ENCODE data around the gene SPN. TPM values are rescaled to one million over a fixed set of nuclear protein-coding genes. Genes with fewer than 3 reads are reported as not detected.

Gene SPN
- total RNA-seq, 1 experiment from 2014 or later = not detected

DNA sequence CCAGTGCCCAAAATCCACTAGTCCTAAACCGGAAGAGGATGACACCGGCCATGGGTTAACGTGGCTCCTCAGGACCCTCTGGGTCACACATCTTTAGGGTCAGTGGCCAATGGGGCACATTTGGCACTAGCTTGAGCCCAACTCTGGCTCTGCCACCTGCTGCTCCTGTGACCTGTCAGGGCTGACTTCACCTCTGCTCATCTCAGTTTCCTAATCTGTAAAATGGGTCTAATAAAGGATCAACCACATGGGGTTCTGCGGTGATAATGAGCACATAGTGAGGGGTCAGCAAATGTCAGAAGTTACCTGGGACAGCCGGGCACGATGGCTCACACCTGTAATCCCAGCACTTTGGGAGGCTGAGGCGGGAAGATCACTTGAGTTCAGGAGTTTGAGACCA is 34.3 kb downstream of the SPN start:
- POLR2A ChIA-PET = no interaction called here
- no peak for DNase-seq
- H3K27me3 ChIP-seq (replicated peaks; ENCODE audit: control insufficient read depth, insufficient read depth, low read length) = no peaks in the 10 kb centered on the region
- H3K4me1 ChIP-seq = 0 out of 2 replicates have a peak, but pooled peaks cover 2% of the 10 kb centered on the region
- no peak overlapping the region for H3K4me3 ChIP-seq (ENCODE audit: low read depth, low read length)
- Mint-ChIP-seq H3K36me3 (ENCODE audit: insufficient read depth, unreplicated experiment) (peaks cover 70% of the 10 kb centered on the region), H3K9me3 (ENCODE audit: unreplicated experiment) (no peaks in the 10 kb centered on the region), H3K27ac (ENCODE audit: unreplicated experiment) (no peak overlapping the region), H3K4me1 (ENCODE audit: low read depth, unreplicated experiment) (no peaks in the 10 kb centered on the region), H3K27me3 (ENCODE audit: insufficient read depth, unreplicated experiment) (no peaks in the 10 kb centered on the region), H3K4me3 (ENCODE audit: unreplicated experiment) (no peak overlapping the region)
- intact Hi-C loops (cut with micrococcal nuclease; ENCODE audit: unreplicated experiment) = no loop called here
- no TSS peak for BruUV-seq (replicated peaks)
- TF ChIP-seq, protein P1, sequence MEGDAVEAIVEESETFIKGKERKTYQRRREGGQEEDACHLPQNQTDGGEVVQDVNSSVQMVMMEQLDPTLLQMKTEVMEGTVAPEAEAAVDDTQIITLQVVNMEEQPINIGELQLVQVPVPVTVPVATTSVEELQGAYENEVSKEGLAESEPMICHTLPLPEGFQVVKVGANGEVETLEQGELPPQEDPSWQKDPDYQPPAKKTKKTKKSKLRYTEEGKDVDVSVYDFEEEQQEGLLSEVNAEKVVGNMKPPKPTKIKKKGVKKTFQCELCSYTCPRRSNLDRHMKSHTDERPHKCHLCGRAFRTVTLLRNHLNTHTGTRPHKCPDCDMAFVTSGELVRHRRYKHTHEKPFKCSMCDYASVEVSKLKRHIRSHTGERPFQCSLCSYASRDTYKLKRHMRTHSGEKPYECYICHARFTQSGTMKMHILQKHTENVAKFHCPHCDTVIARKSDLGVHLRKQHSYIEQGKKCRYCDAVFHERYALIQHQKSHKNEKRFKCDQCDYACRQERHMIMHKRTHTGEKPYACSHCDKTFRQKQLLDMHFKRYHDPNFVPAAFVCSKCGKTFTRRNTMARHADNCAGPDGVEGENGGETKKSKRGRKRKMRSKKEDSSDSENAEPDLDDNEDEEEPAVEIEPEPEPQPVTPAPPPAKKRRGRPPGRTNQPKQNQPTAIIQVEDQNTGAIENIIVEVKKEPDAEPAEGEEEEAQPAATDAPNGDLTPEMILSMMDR (IDR thresholded peaks at IDR 0.05; ENCODE audit: insufficient read depth in 1 of 2, low read depth in 1 of 2, low read length in 1 of 2, severe bottlenecking in 1 of 2, unreplicated experiment in 1 of 2) = no peak
- CTCF ChIA-PET = no interaction called here
- H3K9me3 ChIP-seq = no peaks in the 10 kb centered on the region
- 0 out of 2 replicates have a peak, but pooled peaks cover 1% of the 10 kb centered on the region for H3K36me3 ChIP-seq (ENCODE audit: control insufficient read depth, insufficient read depth, low read length)

DNA sequence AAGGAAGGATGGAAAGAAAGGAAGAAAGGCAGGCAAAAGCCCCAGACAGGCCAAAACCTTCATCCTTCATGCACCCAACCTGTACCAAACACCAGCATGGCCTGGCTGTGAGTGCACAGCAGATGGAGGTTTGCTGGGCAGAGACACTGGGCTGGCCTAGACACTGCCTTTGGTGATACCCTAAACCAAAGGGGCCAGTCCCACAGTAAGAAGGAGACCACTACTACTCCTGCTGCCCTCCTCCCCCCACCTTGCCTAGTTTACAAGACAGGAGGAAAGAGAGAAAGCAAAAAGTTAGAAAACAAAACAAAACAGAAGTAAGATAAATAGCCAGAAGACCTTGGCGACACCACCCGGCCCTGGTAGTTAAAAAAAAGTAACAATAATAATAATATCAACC is 35.0 kb downstream of the SPN start:
- Histone ChIP-seq H3K4me1 (0 out of 2 replicates have a peak, but pooled peaks cover 2% of the 10 kb centered on the region), H3K27me3 (replicated peaks; ENCODE audit: control insufficient read depth, insufficient read depth, low read length) (no peaks in the 10 kb centered on the region), H3K9me3 (no peaks in the 10 kb centered on the region), H3K4me3 (ENCODE audit: low read depth, low read length) (no peak overlapping the region), H3K36me3 (ENCODE audit: control insufficient read depth, insufficient read depth, low read length) (0 out of 2 replicates have a peak, but pooled peaks cover 1% of the 10 kb centered on the region)
- Mint-ChIP-seq H3K27me3 (ENCODE audit: insufficient read depth, unreplicated experiment) (no peaks in the 10 kb centered on the region), H3K4me1 (ENCODE audit: low read depth, unreplicated experiment) (no peaks in the 10 kb centered on the region), H3K27ac (ENCODE audit: unreplicated experiment) (no peak overlapping the region), H3K9me3 (ENCODE audit: unreplicated experiment) (no peaks in the 10 kb centered on the region), H3K4me3 (ENCODE audit: unreplicated experiment) (no peak overlapping the region), H3K36me3 (ENCODE audit: insufficient read depth, unreplicated experiment) (peaks cover 67% of the 10 kb centered on the region)
- ChIA-PET POLR2A (interaction anchor here (0.6 kb wide), 1 partner anchor 18 kb away, joined by 6 read pairs; no protein-coding TSS in a partner anchor), CTCF (interaction anchor here (0.9 to 1.6 kb wide), 2 partner anchors 106 to 118 kb away, joined by 3 to 4 read pairs; partner anchors contain the start of gene PAGR1)
- TF ChIP-seq, protein P1 (IDR thresholded peaks at IDR 0.05; ENCODE audit: insufficient read depth in 1 of 2, low read depth in 1 of 2, low read length in 1 of 2, severe bottlenecking in 1 of 2, unreplicated experiment in 1 of 2) = no peak
- DNase-seq = no peak
- BruUV-seq (replicated peaks) = TSS peak; percentile 89
- intact Hi-C loops (cut with micrococcal nuclease; ENCODE audit: unreplicated experiment) = no loop called here

DNA sequence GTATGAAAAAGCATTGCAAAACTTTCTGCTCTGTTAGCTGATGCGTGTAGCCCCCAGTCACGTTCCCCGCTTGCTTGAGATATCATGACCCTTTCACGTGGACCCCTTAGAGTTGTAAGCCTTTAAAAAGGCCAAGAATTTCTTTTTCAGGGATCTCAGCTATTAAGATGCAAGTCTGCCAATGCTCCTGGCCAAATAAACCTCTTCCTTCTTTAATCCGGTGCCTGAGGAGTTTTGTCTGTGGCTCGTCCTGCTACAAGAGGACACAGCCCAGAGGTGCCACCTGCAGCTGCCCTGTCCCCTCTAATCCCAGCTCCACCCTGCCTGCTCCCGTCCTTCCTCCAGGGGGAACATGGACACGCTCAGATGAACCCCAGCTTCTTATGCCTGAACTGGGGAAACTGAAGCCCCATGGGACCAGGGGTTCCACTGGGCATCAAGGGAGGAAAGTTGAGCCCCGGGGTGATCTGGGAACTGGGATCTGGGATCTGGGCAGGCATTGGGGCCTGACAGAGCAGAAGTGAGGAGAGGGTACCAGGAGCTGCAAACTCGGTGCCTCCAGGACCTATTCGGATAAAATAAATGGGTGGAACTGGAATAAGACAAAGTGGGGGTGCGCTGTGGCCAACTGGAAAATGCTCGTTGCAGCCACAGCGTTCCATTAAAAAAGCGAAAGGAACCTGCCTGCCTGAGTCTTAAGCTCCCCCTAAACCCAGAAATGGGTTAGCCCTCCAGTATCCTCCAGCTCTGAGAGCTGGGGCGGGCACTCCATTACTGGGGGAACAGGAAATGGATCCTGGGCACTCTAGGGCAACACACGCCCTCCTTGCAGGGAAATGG is 35.7 kb downstream of the SPN start:
- Histone ChIP-seq H3K36me3 (ENCODE audit: control insufficient read depth, insufficient read depth, low read length) (0 out of 2 replicates have a peak, but pooled peaks cover 1% of the 10 kb centered on the region), H3K4me1 (0 out of 2 replicates have a peak, but pooled peaks cover 2% of the 10 kb centered on the region), H3K27me3 (replicated peaks; ENCODE audit: control insufficient read depth, insufficient read depth, low read length) (no peaks in the 10 kb centered on the region), H3K4me3 (ENCODE audit: low read depth, low read length) (no peak overlapping the region), H3K9me3 (no peaks in the 10 kb centered on the region)
- intact Hi-C loops (cut with micrococcal nuclease; ENCODE audit: unreplicated experiment) = no loop called here
- TF ChIP-seq, protein P1 (IDR thresholded peaks at IDR 0.05; ENCODE audit: insufficient read depth in 1 of 2, low read depth in 1 of 2, low read length in 1 of 2, severe bottlenecking in 1 of 2, unreplicated experiment in 1 of 2) = no peak
- Mint-ChIP-seq H3K36me3 (ENCODE audit: insufficient read depth, unreplicated experiment) (peaks cover 65% of the 10 kb centered on the region), H3K27ac (ENCODE audit: unreplicated experiment) (no peak overlapping the region), H3K4me3 (ENCODE audit: unreplicated experiment) (no peak overlapping the region), H3K9me3 (ENCODE audit: unreplicated experiment) (no peaks in the 10 kb centered on the region), H3K4me1 (ENCODE audit: low read depth, unreplicated experiment) (no peaks in the 10 kb centered on the region), H3K27me3 (ENCODE audit: insufficient read depth, unreplicated experiment) (no peaks in the 10 kb centered on the region)
- BruUV-seq (replicated peaks) = no TSS peak
- no peak for DNase-seq
- CTCF ChIA-PET = interaction anchor here (0.5 to 1.6 kb wide), 4 partner anchors 106 to 230 kb away, joined by 3 to 4 read pairs (median 4); partner anchors contain the start of genes ASPHD1 and PAGR1
- POLR2A ChIA-PET = interaction anchor here (0.5 to 1.2 kb wide), 3 partner anchors 19 to 20 kb away, joined by 5 to 7 read pairs (median 6); partner anchors contain the start of gene QPRT
